GM13976 (cell line): ENCODE data around the gene LARP1B.
A peak's percentile ranks its signal among the peaks of the same experiment; 100 is the strongest.
"Not testable (repeated sequence)": the region's sequence is repeated elsewhere in the genome, so short reads cannot be mapped to it uniquely, and the experiment has no call there.

Source experiments
- DNase-seq: peaks from one replicate; pipeline ENCODE4 v3.0.0; 2012; ENCODE audit warnings: low spot score
- CTCF ChIP-seq: IDR thresholded peaks from 2 replicates; pipeline ENCODE4 v1.5.1; 2012; ENCODE audit warnings: borderline replicate concordance, mild to moderate bottlenecking; ENCODE audit not compliant: insufficient read depth; ENCODE audit errors: extremely low read depth, missing control alignments, control extremely low read depth
- in situ Hi-C: fragments of 300-500 bp; cut with MboI; formaldehyde crosslinking; loops from one replicate; pipeline ENCODE4 v1.12.0; 2022; ENCODE audit warnings: low sequenced_read_pairs, mixed read lengths, inconsistent platforms; ENCODE audit not compliant: unreplicated experiment

Gene LARP1B

GRCh38 chr4:128153800-128154199 lies 92.7 kb downstream of the LARP1B start:
- in situ Hi-C loops, result no loop called here
- DNase-seq, result no peak
- TF ChIP-seq CTCF, result no peak

- in situ Hi-C loops, result no loop called here
- DNase-seq, result peak; percentile 25
- TF ChIP-seq CTCF, result no peak
These were observed 94.2 kb downstream of the LARP1B start for GRCh38 chr4:128155231-128155855.

GRCh38 chr4:128155874-128156456 lies 94.9 kb downstream of the LARP1B start:
- no peak for TF ChIP-seq CTCF
- in situ Hi-C loops, result no loop called here
- no peak for DNase-seq

GRCh38 chr4:128156472-128156871 lies 95.4 kb downstream of the LARP1B start:
- DNase-seq, in situ Hi-C loops: not testable (repeated sequence)

- in situ Hi-C loops, result no loop called here
- no peak for TF ChIP-seq CTCF
- no peak for DNase-seq
These were observed 97.8 kb downstream of the LARP1B start for GRCh38 chr4:128158894-128159293.

- TF ChIP-seq CTCF, result no peak
- in situ Hi-C loops, result no loop called here
- no peak for DNase-seq
These were observed 98.9 kb downstream of the LARP1B start for GRCh38 chr4:128159967-128160366.

GRCh38 chr4:128161138-128161537 lies 100.0 kb downstream of the LARP1B start:
- DNase-seq, result no peak
- in situ Hi-C loops, result no loop called here
- TF ChIP-seq CTCF, result no peak
